ENCODE measurements around the gene C3orf20.

C3orf20 gene

DNA sequence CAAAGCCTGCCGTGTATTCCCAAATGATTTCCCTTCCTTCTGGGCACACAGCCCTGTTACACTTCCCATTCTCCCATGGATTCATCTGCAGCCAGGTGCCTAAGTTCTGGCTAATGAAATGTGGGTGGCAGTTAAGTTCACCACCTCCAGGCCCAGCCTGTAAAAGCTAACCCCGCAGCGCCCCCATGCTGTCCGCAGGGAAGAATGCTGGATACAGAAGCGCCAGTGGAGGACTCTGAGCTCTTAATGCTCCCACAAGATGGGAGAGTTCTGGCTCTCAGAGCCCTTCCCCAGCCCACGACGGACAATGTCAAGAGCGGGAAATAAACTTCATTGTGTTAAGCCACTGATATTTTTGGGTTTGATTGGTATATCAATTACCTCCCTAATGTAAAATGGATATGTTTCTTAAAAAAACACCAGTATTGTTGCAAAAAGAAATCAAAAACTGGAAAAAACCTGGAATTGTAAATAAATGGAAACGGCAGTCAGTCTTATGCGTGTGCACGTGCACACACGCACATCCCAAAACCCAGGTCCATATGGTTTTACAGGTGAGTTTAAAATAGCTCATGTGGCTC, 106.1 kb downstream of the C3orf20 start:
- Mint-ChIP-seq H3K9me3 (peaks cover 7% of the 10 kb centered on the region), H3K36me3 (ENCODE audit: low read depth) (no peaks in the 10 kb centered on the region), H3K4me3 (no peak overlapping the region), H3K27ac (no peak overlapping the region), H3K27me3 (ENCODE audit: low read depth) (peaks cover 22% of the 10 kb centered on the region), H3K4me1 (peaks cover 5% of the 10 kb centered on the region)
- TF ChIP-seq CTCF (IDR thresholded peaks at IDR 0.05; ENCODE audit: unreplicated experiment in 3 of 3): peak; percentile 40 to 67 (median 52)

DNA sequence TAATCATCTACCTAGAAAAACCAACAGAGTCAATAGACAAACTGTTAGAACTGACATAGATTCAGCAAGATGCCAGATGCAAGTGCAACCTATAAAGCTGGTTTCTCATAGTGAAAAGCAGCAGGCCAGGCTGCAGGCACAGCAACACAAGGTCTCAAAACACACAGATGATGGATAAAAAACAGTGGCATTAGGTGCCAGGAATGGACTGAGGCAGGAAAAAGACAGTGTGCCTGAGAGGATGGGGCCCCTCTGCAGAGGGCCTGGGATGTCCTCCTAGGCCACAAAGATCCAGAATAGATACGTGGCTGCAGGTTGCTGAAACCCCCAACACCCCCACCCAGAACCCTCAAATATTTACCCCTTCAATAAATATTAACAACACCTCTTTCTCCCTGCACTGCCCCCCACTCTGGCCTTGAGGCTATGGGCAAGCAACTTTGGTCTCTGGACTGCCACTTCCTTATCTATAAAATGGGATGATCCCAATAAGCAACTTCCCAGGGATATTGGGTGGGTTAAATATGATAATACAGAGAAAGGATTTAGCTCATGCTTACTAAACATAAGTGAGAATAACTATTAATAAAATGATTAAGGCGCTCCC, 108.6 kb downstream of the C3orf20 start:
- peak overlapping the region in 1 of 3 experiments; percentile 35 for H3K27ac Mint-ChIP-seq

DNA sequence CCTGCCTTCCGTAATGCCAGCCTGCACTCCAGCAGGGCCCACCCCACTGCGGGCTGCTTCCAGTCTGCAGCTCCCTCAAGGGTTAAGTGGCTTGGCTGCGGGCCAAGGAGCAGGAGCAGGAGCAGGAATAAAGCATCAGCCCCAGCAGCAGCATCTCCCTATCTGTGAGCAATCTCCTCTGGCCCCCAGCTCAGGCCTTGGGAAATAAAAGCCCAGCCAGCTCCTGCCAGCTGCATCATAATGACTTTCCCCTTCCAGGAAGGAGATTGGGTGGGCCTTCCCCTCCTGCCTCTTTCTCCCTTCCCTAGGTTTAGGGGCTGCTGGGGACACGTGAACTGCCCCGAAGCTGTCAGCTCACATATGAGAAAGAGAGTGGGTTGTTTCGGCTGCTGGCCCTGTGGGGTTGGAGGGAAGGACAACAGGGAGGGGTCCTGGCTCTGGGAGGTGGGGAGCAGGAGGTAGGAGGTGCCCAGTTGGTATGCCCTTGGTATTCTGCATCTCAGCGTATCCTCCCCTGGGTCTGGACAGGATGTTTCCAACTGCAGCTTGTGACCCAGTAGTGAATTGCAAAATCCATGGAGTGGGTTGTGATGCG, 109.2 kb downstream of the C3orf20 start:
- Mint-ChIP-seq H3K4me1 (peaks cover 5% of the 10 kb centered on the region), H3K4me3 (no peak overlapping the region), H3K27me3 (ENCODE audit: low read depth) (peaks cover 28% of the 10 kb centered on the region), H3K9me3 (no peaks in the 10 kb centered on the region), H3K36me3 (ENCODE audit: low read depth) (no peaks in the 10 kb centered on the region), H3K27ac (peak overlapping the region in 1 of 3 experiments; percentile 35)
- TF ChIP-seq CTCF (IDR thresholded peaks at IDR 0.05; ENCODE audit: unreplicated experiment in 3 of 3): no peak

More for the DNA sequence above, 108.6 kb downstream of the C3orf20 start:
- Mint-ChIP-seq H3K4me3 (no peak overlapping the region), H3K27me3 (ENCODE audit: low read depth) (peaks cover 28% of the 10 kb centered on the region), H3K9me3 (peaks cover 5% of the 10 kb centered on the region), H3K36me3 (ENCODE audit: low read depth) (no peaks in the 10 kb centered on the region), H3K4me1 (peaks cover 5% of the 10 kb centered on the region)
- TF ChIP-seq CTCF (IDR thresholded peaks at IDR 0.05; ENCODE audit: unreplicated experiment in 3 of 3): no peak

DNA sequence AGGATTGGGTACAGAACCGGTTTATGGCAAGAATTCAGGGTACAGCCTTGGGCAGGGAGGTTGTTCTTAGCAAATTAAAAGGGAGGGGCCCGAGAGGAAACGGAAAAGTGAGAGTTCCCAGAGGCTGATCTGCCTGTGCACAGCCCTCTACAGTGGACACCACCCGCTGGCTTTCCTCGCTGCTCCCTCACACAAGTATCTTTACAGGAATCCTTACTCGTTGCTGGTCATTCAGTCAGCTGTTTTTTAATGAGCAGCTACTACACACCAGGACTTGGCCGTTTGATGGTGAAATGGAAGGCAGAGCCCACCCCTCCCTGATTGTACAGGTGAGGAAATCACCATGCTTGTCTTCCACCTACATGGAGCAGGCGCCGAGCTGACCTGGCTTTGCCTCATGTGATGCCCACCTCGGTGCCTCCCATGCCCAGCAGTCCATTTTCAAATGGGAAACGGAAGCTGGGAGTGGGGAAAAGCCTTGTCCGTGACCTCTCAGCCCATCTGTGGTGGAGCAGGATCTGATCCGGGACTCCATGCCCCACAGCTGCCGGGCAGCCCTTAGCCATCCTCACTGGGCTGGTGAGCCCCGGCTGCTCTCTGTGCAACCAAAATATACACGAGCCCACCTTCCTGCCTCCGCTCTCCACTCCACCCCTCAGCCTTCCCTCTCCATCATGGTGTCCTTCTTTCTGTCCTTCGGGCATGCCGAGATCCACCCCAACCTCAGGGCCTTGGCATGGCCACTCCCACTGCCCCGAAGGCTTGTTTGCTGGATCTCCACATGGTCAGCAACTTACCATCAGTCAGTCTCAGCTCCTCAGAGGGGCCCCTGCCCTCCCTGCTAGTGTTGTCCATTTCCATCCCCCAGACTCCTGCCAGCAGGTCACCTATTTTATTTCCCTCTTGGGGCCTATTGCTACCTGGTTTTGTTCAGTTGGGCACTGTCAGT, 110.5 kb downstream of the C3orf20 start:
- TF ChIP-seq CTCF (IDR thresholded peaks at IDR 0.05; ENCODE audit: unreplicated experiment in 3 of 3): no peak
- H3K9me3 Mint-ChIP-seq: no peaks in the 10 kb centered on the region
- peaks cover 37% of the 10 kb centered on the region for H3K27me3 Mint-ChIP-seq (ENCODE audit: low read depth)
- no peak overlapping the region for H3K27ac Mint-ChIP-seq
- H3K4me1 Mint-ChIP-seq: peaks cover 5% of the 10 kb centered on the region
- no peaks in the 10 kb centered on the region for H3K36me3 Mint-ChIP-seq (ENCODE audit: low read depth)
- H3K4me3 Mint-ChIP-seq: no peak overlapping the region

GRCh38 chr3:14786369-14786768, 111.4 kb downstream of the C3orf20 start:
- H3K4me1 Mint-ChIP-seq: peaks cover 5% of the 10 kb centered on the region
- peaks cover 46% of the 10 kb centered on the region for H3K27me3 Mint-ChIP-seq (ENCODE audit: low read depth)
- H3K9me3 Mint-ChIP-seq: no peaks in the 10 kb centered on the region
- no peak overlapping the region for H3K4me3 Mint-ChIP-seq
- H3K36me3 Mint-ChIP-seq (ENCODE audit: low read depth): no peaks in the 10 kb centered on the region
- no peak overlapping the region for H3K27ac Mint-ChIP-seq
- TF ChIP-seq CTCF (IDR thresholded peaks at IDR 0.05; ENCODE audit: unreplicated experiment in 3 of 3): no peak
